GM21381 (cell line): ENCODE results near the gene ADAM12.

Experiments
- ATAC-seq: cut with Tn5 transposase; IDR thresholded peaks from one replicate; pipeline ENCODE4 v1.9.1; 2021; ENCODE audit warnings: mild to moderate bottlenecking, moderate library complexity; ENCODE audit not compliant: unreplicated experiment

The ADAM12 gene

GRCh38 chr10:126218778-126219649 lies 169.3 kb downstream of the ADAM12 start:
- ATAC-seq = no peak

- no peak for ATAC-seq
Observed at GRCh38 chr10:126218174-126218573, 170.1 kb downstream of the ADAM12 start.

- ATAC-seq = no peak
Observed at GRCh38 chr10:126216632-126216961, 171.7 kb downstream of the ADAM12 start.

- ATAC-seq = no peak
Observed at GRCh38 chr10:126215746-126216631, 172.3 kb downstream of the ADAM12 start.

- no peak for ATAC-seq
Observed at GRCh38 chr10:126214679-126215078, 173.6 kb downstream of the ADAM12 start.

GRCh38 chr10:126214021-126214420 lies 174.3 kb downstream of the ADAM12 start:
- no peak for ATAC-seq

- no peak for ATAC-seq
Observed at GRCh38 chr10:126212738-126213137, 175.5 kb downstream of the ADAM12 start.

GRCh38 chr10:126210051-126210651 lies 178.1 kb downstream of the ADAM12 start:
- ATAC-seq = no peak

- ATAC-seq = no peak
Observed at GRCh38 chr10:126209451-126209850, 178.8 kb downstream of the ADAM12 start.

GRCh38 chr10:126208726-126209302 lies 179.5 kb downstream of the ADAM12 start:
- ATAC-seq = no peak

- no peak for ATAC-seq
Observed at GRCh38 chr10:126207851-126208250, 180.4 kb downstream of the ADAM12 start.

GRCh38 chr10:126207313-126207771 lies 180.9 kb downstream of the ADAM12 start:
- no peak for ATAC-seq

- no peak for ATAC-seq
Observed at GRCh38 chr10:126205486-126206205, 182.6 kb downstream of the ADAM12 start.

GRCh38 chr10:126204320-126204719 lies 184.0 kb downstream of the ADAM12 start:
- no peak for ATAC-seq

GRCh38 chr10:126203746-126204145 lies 184.5 kb downstream of the ADAM12 start:
- ATAC-seq = no peak

GRCh38 chr10:126201603-126202002 lies 186.7 kb downstream of the ADAM12 start:
- ATAC-seq = no peak

GRCh38 chr10:126199221-126199998 lies 188.9 kb downstream of the ADAM12 start:
- ATAC-seq = no peak

- no peak for ATAC-seq
Observed at GRCh38 chr10:126198681-126199080, 189.6 kb downstream of the ADAM12 start.

- no peak for ATAC-seq
Observed at GRCh38 chr10:126197036-126197543, 191.2 kb downstream of the ADAM12 start.
